HG03139 (cell line): ENCODE data around the gene SPTBN1.

Experiments
- ATAC-seq: cut with Tn5 transposase; IDR thresholded peaks from one replicate; pipeline ENCODE4 v1.9.1; 2021; ENCODE audit not compliant: unreplicated experiment

The SPTBN1 gene

DNA sequence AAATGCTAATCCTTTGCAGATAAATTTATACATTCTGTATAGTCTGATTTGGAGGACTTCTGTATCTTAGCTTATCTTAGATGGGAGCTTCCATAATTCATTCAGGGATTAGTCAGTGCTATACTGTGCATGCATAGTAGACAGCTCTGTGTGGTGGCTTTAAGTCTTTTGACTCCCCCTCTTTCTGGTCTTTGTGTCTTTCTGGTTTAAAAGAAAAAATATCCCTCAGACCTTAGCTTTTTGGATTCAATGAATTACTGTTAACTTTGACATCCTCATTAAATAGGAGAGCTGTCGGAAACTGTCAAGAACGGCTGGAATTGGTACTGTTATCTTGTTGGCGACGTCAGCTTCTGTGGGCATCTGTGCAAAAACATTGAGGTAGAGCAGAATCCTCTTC is 130.4 kb downstream of the SPTBN1 start:
- no peak for ATAC-seq

DNA sequence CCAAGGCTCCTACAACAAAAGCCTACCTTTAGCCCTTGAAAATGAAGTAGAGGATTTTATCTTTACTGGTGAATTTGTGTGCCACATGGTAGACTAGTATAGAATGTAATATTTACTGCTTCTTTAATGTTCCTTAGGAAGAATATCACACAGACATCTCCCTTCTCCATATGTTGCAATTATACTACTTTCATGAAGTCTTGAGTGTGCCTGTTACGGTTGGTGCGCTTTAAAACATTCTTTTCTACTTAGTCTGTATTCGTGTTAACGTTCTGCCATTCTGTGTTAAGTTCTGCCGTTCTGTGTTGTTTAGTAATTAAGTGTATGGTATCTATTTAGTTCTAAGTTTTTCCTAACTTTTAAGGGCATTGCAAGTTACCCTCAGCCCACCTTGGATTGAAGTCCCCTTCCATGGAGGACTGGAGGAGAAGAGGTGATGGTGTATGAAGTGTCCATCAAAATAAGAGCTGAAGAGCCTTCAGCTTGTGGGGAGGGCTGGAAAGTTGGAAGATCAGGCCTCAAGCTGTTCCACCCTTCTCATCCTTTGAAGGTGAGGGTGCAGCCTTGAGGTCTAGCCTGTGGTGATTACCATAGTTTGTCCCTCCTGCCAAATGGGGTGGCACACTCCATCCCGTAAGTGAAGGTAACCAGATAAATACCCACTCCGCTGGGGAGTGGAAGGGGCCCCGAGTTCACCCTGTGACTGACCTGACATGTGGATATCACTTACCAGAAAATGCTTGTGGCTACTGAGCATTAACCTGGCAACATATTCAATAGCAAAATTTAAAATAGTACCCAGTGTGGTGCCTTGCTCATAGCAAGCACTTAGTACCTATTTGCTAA is 131.3 kb downstream of the SPTBN1 start:
- no peak for ATAC-seq

DNA sequence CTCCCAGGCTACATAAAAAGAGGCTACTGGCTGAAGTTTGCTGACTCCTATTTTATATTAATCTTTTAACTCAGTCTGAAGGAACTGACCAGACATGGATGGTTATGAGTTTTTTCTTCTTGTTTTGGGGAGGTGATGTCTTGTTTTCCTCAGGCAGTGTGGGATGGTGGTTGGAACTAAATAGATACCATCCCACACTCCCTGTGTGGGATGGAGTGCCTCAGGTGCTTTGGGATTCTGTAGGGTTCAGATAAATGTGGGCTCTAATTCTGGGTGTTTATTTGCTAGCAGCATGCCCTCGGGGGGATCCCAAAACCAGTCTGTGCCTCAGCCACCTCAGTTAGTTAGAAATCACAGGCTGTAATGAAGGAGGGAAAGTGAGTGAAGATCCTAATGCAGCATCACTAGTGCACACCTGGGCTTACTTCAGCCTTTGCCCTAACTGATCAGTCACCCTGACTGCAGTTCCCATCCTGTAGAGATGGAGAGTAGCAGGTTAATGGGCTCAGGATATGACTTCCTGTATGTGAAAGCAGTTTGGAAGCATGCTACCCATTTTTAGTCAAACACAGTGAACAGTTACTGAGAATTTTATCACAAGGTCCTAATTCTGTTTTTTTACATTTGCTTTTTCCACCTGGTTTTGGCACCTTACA is 132.2 kb downstream of the SPTBN1 start:
- ATAC-seq: no peak

DNA sequence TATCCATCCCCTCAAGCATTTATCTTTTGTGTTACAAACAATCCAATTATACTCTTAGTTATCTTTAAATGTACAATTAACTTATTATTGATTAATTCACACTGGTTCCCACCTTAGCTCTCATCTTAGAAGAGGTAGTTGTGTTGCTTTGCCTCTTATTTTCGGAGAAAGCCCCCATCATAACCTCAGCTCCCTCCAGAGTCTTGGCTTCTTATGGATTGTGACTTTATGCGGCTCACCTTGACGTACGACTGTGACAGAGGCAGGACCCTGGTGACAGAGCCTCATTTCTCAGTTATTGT is 132.9 kb downstream of the SPTBN1 start:
- no peak for ATAC-seq

DNA sequence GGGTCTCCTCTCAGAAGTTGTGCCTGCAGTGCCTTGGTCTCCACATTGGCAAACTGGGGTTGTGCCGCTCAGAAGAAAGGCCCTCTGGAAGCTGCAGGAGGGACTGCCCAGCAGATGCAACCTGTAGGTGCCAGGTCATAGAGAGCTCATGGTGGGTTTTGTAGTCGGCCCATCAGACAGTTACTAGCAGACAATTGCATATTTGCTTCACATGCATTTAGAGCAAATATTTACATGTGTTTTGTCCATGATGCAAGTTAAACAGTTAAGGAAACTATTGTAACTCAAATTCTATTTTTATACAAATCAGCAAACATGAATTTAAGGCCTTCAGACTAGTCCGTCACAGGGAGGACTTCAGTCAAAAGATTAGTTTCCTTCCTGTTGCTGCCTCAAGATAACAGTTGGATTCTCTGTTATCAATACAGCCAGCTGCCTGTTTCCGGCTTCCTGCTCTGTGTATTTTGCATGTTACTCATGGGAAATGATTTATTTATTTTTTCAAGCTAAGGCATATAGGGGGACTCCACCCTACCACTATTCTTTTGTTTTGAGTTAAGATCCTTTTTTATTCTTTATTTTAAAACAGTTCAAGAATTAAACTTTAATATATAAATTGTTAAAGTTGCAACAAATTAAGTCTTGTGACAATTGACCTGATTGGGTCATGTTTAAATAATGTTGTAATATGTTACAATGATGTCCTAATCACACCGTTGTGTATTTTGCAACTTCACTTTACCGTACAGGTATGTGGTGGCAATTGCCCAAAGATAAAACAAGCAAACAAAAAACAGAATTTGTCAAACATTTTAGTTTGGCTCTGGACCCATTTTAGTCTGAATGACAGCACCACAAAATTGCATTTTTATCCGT is 133.5 kb downstream of the SPTBN1 start:
- peak; percentile 53 for ATAC-seq

DNA sequence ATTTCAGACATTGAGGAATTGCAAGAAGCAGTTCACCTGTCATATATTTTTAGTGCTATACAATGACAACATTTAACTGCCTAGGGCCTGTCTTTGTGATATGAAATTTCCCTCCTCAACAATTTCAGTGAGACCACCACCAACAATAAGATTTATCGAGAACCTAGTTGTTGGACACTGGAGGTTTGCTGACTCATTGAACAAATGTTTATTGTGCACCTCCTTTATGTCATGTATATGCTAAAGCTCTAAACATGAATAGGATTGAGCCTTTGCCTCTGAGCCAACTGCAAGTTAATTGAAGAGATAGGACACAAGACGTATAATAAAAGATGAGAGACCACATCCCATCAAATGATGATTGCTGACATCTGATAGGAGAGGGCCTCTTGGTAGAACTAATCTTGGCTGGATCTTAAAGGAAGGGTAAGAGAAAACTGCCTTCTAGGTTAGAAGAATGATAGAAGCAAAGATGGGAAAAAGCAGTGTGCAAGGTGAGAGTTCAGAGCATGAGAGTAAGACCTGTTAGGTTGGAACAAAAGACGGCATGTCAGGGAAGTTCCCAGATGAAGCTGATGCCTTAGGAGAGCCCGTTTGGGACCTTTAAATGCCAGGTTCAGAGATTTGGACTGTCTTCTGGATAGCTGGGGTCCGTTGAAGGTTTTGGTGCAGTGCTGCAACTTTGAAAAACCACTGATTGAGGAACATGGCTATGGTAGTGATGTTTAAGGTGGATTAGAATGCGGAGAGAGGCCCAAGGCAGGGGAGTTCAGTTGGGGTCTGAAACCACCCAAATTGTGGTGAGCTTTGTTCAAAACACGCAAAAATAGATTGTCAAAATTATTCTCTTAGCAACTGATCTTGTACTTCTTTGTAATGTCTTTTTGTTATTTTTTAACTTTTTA is 134.3 kb downstream of the SPTBN1 start:
- no peak for ATAC-seq

DNA sequence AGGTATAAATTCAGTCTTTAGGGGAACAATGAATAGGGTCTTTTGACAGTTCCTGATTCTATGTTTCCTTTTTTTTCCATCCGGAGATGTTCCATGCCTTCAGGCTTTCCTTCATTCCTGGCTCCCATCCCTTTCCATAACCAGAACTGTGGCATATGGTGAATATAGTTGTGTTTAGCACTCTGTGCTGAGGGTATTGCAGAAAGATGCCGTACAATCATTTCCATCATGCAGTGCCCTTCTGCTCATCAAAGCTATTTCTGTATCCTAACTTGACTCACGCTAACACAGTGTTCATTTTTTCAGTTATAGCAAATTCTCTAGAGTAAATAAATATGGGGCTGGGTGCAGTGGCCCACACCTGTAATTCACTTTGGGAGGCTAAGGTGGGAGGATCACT is 135.4 kb downstream of the SPTBN1 start:
- ATAC-seq: no peak

DNA sequence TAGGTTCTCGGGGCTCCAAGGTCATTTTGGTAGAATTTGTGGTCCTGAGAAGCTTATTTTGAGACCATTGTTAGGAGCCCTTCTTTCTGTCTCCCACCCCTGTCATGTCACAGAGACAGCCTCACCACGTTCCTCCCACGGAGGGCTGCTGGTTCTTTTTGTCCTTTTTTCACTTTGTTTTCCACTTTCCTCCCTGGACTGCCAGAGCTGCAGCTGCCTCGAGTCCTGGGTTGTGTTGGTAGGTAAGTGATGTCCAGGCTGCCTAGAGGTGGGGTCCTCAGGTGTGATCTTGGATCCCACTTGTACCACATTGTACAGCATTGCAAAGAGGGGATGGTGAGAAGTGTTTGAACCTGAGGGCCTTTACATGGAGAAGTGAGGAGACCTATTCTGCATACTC is 137.1 kb downstream of the SPTBN1 start:
- ATAC-seq: no peak

DNA sequence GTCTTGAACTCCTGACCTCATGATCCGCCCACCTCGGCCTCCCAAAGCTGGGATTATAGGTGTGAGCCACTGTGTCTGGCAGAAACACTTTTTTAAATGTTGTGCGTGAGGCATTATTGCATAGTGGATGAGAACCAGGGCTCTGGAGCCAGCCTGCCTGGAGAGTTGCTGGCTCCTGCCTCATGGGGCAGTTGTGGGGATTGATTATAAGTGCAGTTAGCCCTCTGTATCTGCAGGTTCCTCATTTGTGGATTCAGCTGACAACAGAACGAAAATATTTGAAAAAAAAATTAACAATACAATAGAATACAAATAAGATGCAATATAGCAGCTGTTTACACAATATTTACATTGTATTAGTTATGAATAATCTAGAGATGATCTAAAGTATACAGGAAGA is 137.9 kb downstream of the SPTBN1 start:
- ATAC-seq: no peak

DNA sequence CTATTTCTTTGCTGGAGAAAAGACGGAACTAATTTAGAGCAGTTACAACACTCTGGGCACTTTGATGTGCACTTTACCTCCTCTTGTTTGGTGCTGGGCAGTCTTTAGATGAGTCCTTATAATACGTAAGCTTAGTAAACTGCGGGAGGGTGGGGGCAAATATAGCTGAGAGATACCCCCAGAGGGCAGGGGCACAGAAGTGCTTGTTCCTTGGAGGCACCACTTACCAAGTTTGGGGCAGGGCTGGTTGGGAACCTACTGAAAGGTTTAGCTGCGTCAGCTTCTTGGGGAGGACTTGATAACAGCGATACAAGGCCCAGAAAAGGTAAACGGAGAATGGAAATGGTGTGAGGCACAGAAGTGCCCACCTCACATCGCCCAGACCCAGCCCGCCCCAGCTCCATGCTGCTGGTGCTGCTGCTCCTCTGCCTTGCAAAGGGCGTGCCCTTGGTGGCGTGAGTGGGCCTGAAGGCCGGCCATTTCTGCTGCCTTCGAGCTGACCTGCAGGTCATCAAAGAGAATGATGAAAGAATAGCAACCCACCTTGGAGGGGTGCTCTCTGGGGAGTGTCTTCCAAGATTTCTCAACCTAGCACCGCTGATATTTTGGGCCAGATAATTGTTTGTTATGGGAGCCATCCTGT is 139.2 kb downstream of the SPTBN1 start:
- no peak for ATAC-seq

DNA sequence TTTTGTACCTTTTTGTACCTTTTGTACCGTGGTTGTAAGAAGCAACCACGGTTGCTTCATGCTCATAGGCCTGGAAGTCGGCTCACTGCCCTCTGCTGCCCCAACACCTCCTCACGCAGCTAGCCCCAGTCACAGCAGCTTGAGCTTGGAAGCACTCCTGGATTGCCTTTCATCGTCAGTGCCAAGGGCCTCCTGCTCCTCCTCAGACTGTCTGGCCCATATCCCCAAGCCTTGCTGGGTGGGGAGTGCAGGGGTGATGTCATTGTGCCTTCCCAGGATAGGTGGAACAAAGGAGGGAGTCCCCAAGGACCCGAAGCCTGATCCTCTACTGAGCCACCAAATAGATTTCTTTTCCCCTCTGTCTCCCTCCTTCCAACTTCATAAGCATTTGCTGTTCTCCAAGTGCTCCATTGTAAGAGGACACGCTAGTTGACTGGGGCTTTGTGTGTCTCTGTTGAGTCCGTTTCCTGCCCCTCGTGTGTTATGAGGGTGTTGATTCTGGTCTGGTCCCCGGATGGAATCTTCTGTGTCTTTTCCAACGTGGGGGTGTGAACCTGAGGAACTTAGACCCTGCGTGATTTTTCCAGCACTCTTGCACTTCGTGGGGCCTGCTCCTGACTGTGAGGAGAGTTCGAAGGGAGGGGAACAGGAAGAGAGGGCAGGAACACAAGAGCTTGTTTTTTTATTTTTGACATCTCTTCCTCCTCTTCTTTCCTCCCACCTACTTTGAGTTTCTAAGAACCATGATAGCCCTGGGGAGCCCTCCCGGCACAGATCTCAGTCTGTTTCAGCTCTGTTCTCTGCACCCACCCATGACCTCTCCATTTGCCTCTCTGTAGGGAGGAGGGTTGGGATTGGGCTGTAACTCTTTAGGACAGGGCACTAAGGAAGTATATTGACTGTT is 140.1 kb downstream of the SPTBN1 start:
- ATAC-seq: no peak

DNA sequence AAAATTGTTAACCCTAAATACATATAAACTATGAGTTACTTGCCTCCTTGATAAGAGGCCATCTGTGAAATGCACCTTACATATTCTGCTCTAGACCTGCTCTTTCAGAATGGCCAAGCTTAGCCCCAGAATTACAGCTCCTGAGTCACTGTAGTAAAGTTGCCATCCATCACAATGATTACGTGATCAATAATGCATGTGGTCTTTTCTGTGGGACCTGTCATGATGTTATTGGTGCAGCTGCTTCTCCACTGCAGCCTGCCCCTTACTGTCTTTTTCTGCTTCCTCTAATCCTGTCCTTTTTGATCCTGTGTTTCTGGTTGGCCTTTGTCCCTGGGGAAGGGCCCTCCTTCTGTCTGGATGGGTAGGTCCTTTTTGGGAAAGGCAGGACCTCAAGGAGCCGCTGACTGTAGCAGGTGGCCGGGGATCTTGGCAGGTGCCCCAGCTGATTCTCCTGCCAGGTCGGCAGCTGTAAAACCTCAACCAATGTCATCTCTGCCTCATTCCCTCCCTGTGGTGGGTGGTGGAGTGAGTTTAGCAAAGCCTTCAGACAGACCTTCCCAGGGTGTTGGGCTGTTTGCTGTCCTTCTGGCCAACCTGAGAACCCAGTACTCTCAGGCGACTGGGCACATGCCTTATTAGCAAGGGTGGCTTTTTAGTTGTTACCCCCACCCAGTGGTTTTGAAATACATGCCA is 141.2 kb downstream of the SPTBN1 start:
- ATAC-seq: no peak

DNA sequence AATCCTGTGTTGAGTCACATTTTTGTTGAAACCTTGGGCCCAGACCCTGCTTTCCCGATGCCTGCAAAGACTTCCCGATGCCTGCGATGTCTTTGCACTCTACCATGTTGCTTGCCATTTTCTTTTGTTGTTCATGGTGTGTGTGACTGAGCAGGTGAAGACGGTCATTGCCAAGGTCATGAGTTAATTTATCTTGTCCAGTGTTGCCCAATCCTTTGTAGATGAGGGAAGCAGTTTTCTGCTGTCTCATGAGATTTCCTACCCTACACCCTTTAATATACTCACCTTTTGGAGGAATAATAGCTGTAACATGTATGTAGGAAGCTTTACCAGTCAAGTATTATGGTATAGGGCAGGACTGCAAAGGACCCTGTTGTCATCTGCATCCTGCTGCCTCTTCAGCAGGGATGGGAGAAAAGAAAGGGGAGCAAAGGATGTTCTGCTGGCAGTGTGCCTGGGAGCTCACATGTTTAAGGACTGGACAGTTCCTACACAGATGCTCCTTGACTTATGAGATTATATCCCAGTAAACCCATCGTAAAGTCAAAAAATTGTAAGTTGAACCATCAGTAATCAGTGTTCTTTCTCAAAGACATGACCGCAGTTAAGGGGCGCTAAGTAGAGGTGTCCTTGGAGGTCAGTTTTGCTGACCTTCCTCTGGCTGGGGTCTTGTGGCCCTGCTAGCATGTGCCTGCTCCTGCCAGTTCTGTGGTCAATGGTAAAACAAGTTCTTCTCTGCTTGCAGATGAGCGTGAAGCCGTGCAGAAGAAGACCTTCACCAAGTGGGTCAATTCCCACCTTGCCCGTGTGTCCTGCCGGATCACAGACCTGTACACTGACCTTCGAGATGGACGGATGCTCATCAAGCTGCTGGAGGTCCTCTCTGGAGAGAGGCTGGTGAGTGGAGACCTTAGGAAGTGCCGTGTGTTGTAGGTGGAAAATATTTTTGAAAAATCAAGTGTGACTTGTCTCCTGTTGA is 142.5 kb downstream of the SPTBN1 start:
- no peak for ATAC-seq

DNA sequence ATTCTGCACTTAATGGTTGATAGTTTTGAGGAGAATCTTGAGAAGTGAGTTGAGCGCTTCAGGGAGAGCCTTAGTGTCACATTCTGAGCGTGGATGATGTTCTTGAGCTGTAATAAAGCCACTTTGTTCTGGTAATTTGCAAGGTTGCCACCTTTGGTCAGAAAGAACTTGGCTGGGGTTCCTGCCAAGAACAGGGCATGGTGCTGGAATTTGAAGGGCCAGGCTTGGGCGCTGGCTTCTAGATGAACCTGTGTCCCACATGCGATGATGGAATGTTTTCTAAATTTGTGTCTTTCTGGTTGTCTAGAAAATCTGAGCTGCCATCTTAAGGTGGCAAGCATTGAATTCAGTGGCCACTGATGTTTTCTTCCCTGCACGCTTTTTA is 143.2 kb downstream of the SPTBN1 start:
- no peak for ATAC-seq

DNA sequence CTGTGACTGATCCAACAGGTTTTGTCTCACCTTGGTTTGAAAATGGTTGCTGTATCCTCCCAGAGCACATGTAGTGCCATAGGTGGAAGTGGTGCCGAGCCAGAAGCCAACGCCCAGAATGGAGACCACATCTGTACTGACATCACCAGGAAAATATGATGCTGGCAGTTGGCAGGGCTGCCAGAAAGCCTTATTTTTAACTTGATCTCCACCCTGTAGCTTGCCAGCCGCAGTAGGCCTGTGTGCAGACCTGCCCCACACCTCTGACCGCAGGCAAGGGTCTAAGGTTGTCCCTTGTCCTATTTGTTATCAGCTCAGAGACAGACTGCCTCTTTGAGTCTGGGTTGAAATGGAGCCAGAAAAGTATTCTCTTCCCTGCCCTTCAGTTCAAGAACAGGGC is 143.8 kb downstream of the SPTBN1 start:
- ATAC-seq: no peak

DNA sequence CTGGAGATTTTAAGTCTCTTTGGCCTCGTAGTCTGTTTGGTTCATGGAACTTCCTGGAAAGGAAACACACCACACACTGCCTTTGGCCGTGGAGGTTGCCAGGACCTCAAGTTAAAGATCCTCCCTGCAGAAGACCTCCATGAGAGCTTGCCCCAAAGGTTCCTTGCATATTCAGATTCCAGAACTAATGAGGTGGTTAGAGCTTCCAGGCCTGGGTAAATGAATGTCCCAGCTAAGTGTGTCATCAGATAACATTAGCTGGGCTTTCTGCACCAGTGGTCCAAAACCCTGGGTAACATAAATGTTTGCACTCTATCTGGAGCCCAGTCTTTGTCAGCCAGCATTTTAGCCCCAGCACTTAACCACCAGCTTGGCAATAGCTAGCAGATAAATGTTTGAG is 145.2 kb downstream of the SPTBN1 start:
- ATAC-seq: no peak

DNA sequence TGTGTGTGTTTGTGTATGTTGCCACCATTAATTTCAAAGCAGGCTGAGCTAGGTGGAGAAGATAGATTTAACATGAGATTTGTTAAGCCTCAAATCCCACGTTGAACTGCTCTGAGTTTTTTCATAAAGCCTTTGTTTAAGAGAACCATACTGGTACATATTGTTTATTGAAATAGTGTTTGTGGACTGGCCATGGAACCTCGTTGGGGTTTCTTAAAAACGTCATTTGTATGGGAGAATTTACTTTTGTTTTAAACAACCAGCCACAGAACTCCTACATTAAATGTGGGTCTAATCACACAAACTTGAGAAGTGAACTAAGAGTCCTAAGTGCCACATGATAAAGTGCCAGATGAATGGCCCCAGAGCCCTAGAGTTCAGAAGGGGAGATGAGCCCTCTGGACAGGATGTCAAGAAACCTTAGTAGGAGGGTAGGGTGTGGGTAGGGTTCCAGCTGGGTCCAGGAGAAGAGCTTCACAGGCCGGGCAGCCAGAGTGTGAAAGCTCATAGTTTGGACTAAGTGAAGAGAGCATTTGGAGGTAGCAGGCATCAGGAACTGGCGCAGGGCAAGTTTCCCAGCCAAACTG is 146.7 kb downstream of the SPTBN1 start:
- no peak for ATAC-seq
